Nucleus accumbens (tissue), 56 donors: ENCODE results near the gene VSTM2L.
"Not testable (repeated sequence)": the region's sequence is repeated elsewhere in the genome, so short reads cannot be mapped to it uniquely, and the experiment has no call there.

Experiments
- DNase-seq, 56 donors: peaks; one replicate each; lab custom pipeline; 2025; lab: John Stamatoyannopoulos, UW

The VSTM2L gene

GRCh38 chr20:37954190-37954589 is 51.3 kb downstream of the VSTM2L start:
- DNase-seq = no peak

- DNase-seq = no peak
Observed at GRCh38 chr20:37954626-37955025, 51.7 kb downstream of the VSTM2L start.

GRCh38 chr20:37955511-37955910 is 52.6 kb downstream of the VSTM2L start:
- DNase-seq = no peak

- DNase-seq = no peak
Observed at GRCh38 chr20:37956107-37956585, 53.2 kb downstream of the VSTM2L start.

- DNase-seq = no peak
Observed at GRCh38 chr20:37958856-37959520, 56.1 kb downstream of the VSTM2L start.

- DNase-seq = no peak
Observed at GRCh38 chr20:37961066-37961465, 58.1 kb downstream of the VSTM2L start.

GRCh38 chr20:37963483-37963882 is 60.6 kb downstream of the VSTM2L start:
- not testable (repeated sequence) for DNase-seq

- no peak for DNase-seq
Observed at GRCh38 chr20:37968841-37969401, 66.0 kb downstream of the VSTM2L start.

GRCh38 chr20:37969949-37970855 is 67.3 kb downstream of the VSTM2L start:
- DNase-seq = no peak

- DNase-seq = no peak
Observed at GRCh38 chr20:37970856-37971245, 67.9 kb downstream of the VSTM2L start.

- no peak for DNase-seq
Observed at GRCh38 chr20:37971561-37972127, 68.7 kb downstream of the VSTM2L start.

GRCh38 chr20:37972256-37973058 is 69.5 kb downstream of the VSTM2L start:
- no peak for DNase-seq

GRCh38 chr20:37973059-37973910 is 70.4 kb downstream of the VSTM2L start:
- DNase-seq = no peak

GRCh38 chr20:37976887-37977286 is 74.0 kb downstream of the VSTM2L start:
- peak in 1 of 56 donors; percentile 18 for DNase-seq

GRCh38 chr20:37977338-37977737 is 74.4 kb downstream of the VSTM2L start:
- peak in 1 of 56 donors; percentile 10 for DNase-seq

- DNase-seq = no peak
Observed at GRCh38 chr20:37977786-37978185, 74.9 kb downstream of the VSTM2L start.

GRCh38 chr20:37979021-37979985 is 76.4 kb downstream of the VSTM2L start:
- no peak for DNase-seq

- no peak for DNase-seq
Observed at GRCh38 chr20:37980383-37980782, 77.5 kb downstream of the VSTM2L start.
